Panc1 (cell line): ENCODE data around the gene CORO2B.

Experiments
- CTCF ChIP-seq: fragments of 450-650 bp; IDR thresholded peaks from 2 replicates; pipeline ENCODE4 v1.5.1; 2017; ENCODE audit warnings: mild to moderate bottlenecking
- POLR2AphosphoS5 ChIP-seq: IDR thresholded peaks from 2 replicates; pipeline ENCODE4 v1.6.1; 2012; ENCODE audit warnings: mild to moderate bottlenecking, low read depth, low read length, moderate library complexity

- TF ChIP-seq CTCF (no peak), POLR2AphosphoS5 (no peak)
Observed at GRCh38 chr15:68571582-68571981, 7.2 kb upstream of the CORO2B start.
